ENCODE data around the gene CFAP107.

The CFAP107 gene

GRCh38 chr1:12745126-12745991 lies 641 bp upstream of the CFAP107 start:
- DNase-seq = no peak

GRCh38 chr1:12748778-12749355 lies 2.9 kb downstream of the CFAP107 start:
- no peak for DNase-seq

GRCh38 chr1:12754738-12755137 lies 8.7 kb downstream of the CFAP107 start:
- no peak for DNase-seq

GRCh38 chr1:12756273-12756672 lies 10.3 kb downstream of the CFAP107 start:
- DNase-seq = no peak

GRCh38 chr1:12756768-12757413 lies 10.9 kb downstream of the CFAP107 start:
- DNase-seq = no peak

- DNase-seq = no peak
Observed at GRCh38 chr1:12757836-12758235, 11.8 kb downstream of the CFAP107 start.

GRCh38 chr1:12760256-12760795 lies 14.3 kb downstream of the CFAP107 start:
- no peak for DNase-seq

- no peak for DNase-seq
Observed at GRCh38 chr1:12761781-12762180, 15.8 kb downstream of the CFAP107 start.

- DNase-seq = no peak
Observed at GRCh38 chr1:12762766-12763165, 16.8 kb downstream of the CFAP107 start.

GRCh38 chr1:12763479-12763878 lies 17.5 kb downstream of the CFAP107 start:
- no peak for DNase-seq

- no peak for DNase-seq
Observed at GRCh38 chr1:12764016-12764415, 18.0 kb downstream of the CFAP107 start.

GRCh38 chr1:12769031-12769430 lies 23.0 kb downstream of the CFAP107 start:
- DNase-seq = no peak

- DNase-seq = no peak
Observed at GRCh38 chr1:12769976-12770505, 24.0 kb downstream of the CFAP107 start.

- DNase-seq = no peak
Observed at GRCh38 chr1:12770620-12771019, 24.6 kb downstream of the CFAP107 start.

- no peak for DNase-seq
Observed at GRCh38 chr1:12771186-12771585, 25.2 kb downstream of the CFAP107 start.

- no peak for DNase-seq
Observed at GRCh38 chr1:12772520-12772919, 26.5 kb downstream of the CFAP107 start.

- no peak for DNase-seq
Observed at GRCh38 chr1:12773438-12773837, 27.4 kb downstream of the CFAP107 start, which contains the start of gene PRAMEF12. TSS of gene PRAMEF12 (plus strand) at chr1:12773738. CDS start at chr1:12774868, 1,130 bp downstream.

GRCh38 chr1:12774801-12775345 lies 28.9 kb downstream of the CFAP107 start:
- DNase-seq = no peak

GRCh38 chr1:12775443-12775842 lies 29.4 kb downstream of the CFAP107 start:
- no peak for DNase-seq

GRCh38 chr1:12776801-12777557 lies 31.0 kb downstream of the CFAP107 start:
- no peak for DNase-seq

GRCh38 chr1:12778061-12778460 lies 32.1 kb downstream of the CFAP107 start:
- DNase-seq = no peak

- DNase-seq = no peak
Observed at GRCh38 chr1:12778907-12779306, 32.9 kb downstream of the CFAP107 start.
